ENCODE data around the gene KLB. TPM values are rescaled to one million over a fixed set of nuclear protein-coding genes. Genes with fewer than 3 reads are reported as not detected.

KLB gene
- total RNA-seq, 1 experiment from 2014 or later, result not detected

GRCh38 chr4:39486221-39486804 is 79.6 kb downstream of the KLB start:
- no peaks in the 10 kb centered on the region for H3K36me3 ChIP-seq (ENCODE audit: control insufficient read depth in 1 of 2, insufficient read depth in 2 of 2, low read length in 2 of 2)
- ChIA-PET CTCF (no interaction called here), RAD21 (ENCODE audit: low non-redundant PET in 1 of 2, low total read pairs in 2 of 2, uncharacterized antibody in 2 of 2, unreplicated experiment in 2 of 2) (no interaction called here), POLR2A (no interaction called here)
- no peak overlapping the region for H3K4me2 ChIP-seq (ENCODE audit: low read length)
- ATAC-seq, result no peak
- H3K9ac ChIP-seq (ENCODE audit: low read length), result no peak overlapping the region
- intact Hi-C loops (cut with micrococcal nuclease), result no loop called here
- H3K9me3 ChIP-seq (ENCODE audit: control insufficient read depth in 1 of 2, insufficient read depth in 1 of 2, low read depth in 1 of 2, low read length in 2 of 2), result no peaks in the 10 kb centered on the region
- DNase-seq (ENCODE audit: low read depth, low spot score), result no peak
- no TSS peak for BruUV-seq (replicated peaks)
- no peaks in the 10 kb centered on the region for H3K9me2 ChIP-seq (ENCODE audit: insufficient read depth)
- H3K27ac ChIP-seq (ENCODE audit: low read depth, low read length), result no peak overlapping the region
- no peaks in the 10 kb centered on the region for H3K79me2 ChIP-seq (ENCODE audit: insufficient read depth, low read length)
- no peaks in the 10 kb centered on the region for H3K27me3 ChIP-seq (ENCODE audit: insufficient read depth, low read length)
- H3K4me3 ChIP-seq (replicated peaks in 1 of 2; ENCODE audit: low read depth in 1 of 2, low read length in 2 of 2), result no peak overlapping the region
- no peak overlapping the region for H2AFZ ChIP-seq (ENCODE audit: low read depth, low read length, poor library complexity, severe bottlenecking)
- no peaks in the 10 kb centered on the region for H4K20me1 ChIP-seq (ENCODE audit: insufficient read depth)
- TF ChIP-seq YY1 (IDR thresholded peaks at IDR 0.05; ENCODE audit: extremely low read depth, insufficient replicate concordance, low read depth, low read length), result no peak
- TF ChIP-seq POLR2AphosphoS5 (IDR thresholded peaks at IDR 0.05; ENCODE audit: low read depth, low read length), result no peak
- no peak for TF ChIP-seq ELF1 (IDR thresholded peaks at IDR 0.05; ENCODE audit: borderline replicate concordance, low read depth)
- TF ChIP-seq SRF (IDR thresholded peaks at IDR 0.05; ENCODE audit: low read depth), result no peak
- no peak for TF ChIP-seq CEBPB (IDR thresholded peaks at IDR 0.05; ENCODE audit: low read depth)
- no peak for TF ChIP-seq CBX3 (IDR thresholded peaks at IDR 0.05; ENCODE audit: low read depth)
- TF ChIP-seq MAX (IDR thresholded peaks at IDR 0.05), result no peak
- TF ChIP-seq EGR1 (IDR thresholded peaks at IDR 0.05; ENCODE audit: low read depth), result no peak
- H3K4me1 ChIP-seq (ENCODE audit: control insufficient read depth in 1 of 2, insufficient read depth in 2 of 2, low read length in 2 of 2), result no peaks in the 10 kb centered on the region

GRCh38 chr4:39490322-39490721 is 83.6 kb downstream of the KLB start:
- POLR2A ChIA-PET, result no interaction called here
- ATAC-seq (no peak), DNase-seq (ENCODE audit: low read depth, low spot score) (no peak)
- Histone ChIP-seq H4K20me1 (ENCODE audit: insufficient read depth) (no peaks in the 10 kb centered on the region), H3K36me3 (ENCODE audit: control insufficient read depth in 1 of 2, insufficient read depth in 2 of 2, low read length in 2 of 2) (no peaks in the 10 kb centered on the region), H3K9me2 (ENCODE audit: insufficient read depth) (no peaks in the 10 kb centered on the region), H3K27ac (ENCODE audit: low read depth, low read length) (no peak overlapping the region), H3K9ac (ENCODE audit: low read length) (no peak overlapping the region), H3K27me3 (ENCODE audit: insufficient read depth, low read length) (no peaks in the 10 kb centered on the region), H2AFZ (ENCODE audit: low read depth, low read length, poor library complexity, severe bottlenecking) (no peak overlapping the region), H3K4me2 (ENCODE audit: low read length) (no peak overlapping the region), H3K79me2 (ENCODE audit: insufficient read depth, low read length) (no peaks in the 10 kb centered on the region), H3K9me3 (ENCODE audit: control insufficient read depth in 1 of 2, insufficient read depth in 1 of 2, low read depth in 1 of 2, low read length in 2 of 2) (no peaks in the 10 kb centered on the region), H3K4me3 (replicated peaks in 1 of 2; ENCODE audit: low read depth in 1 of 2, low read length in 2 of 2) (no peak overlapping the region), H3K4me1 (ENCODE audit: control insufficient read depth in 1 of 2, insufficient read depth in 2 of 2, low read length in 2 of 2) (no peaks in the 10 kb centered on the region)
- CTCF ChIA-PET, result no interaction called here
- RAD21 ChIA-PET (ENCODE audit: low non-redundant PET in 1 of 2, low total read pairs in 2 of 2, uncharacterized antibody in 2 of 2, unreplicated experiment in 2 of 2), result no interaction called here
- no TSS peak for BruUV-seq (replicated peaks)
- TF ChIP-seq CBX3 (IDR thresholded peaks at IDR 0.05; ENCODE audit: low read depth) (no peak), MAX (IDR thresholded peaks at IDR 0.05) (no peak), CTCF (IDR thresholded peaks at IDR 0.05 in 2 of 3, conservative IDR thresholded peaks at IDR 0.05 in 1 of 3; ENCODE audit: borderline replicate concordance in 1 of 3, insufficient read depth in 1 of 3, low read depth in 2 of 3, low read length in 2 of 3) (no peak), CEBPB (IDR thresholded peaks at IDR 0.05; ENCODE audit: low read depth) (no peak), FOSL1 (IDR thresholded peaks at IDR 0.05; ENCODE audit: low read depth) (no peak), SP1 (IDR thresholded peaks at IDR 0.05; ENCODE audit: low read depth) (no peak), ELF1 (IDR thresholded peaks at IDR 0.05; ENCODE audit: borderline replicate concordance, low read depth) (no peak), JUND (IDR thresholded peaks at IDR 0.05) (no peak), TCF7L2 (IDR thresholded peaks at IDR 0.05; ENCODE audit: borderline replicate concordance, extremely low read depth, insufficient read depth, insufficient read length) (no peak), ZNF274 (IDR thresholded peaks at IDR 0.05; ENCODE audit: low read depth, low read length) (no peak)
- intact Hi-C loops (cut with micrococcal nuclease), result no loop called here

All from HCT116 (cell line).